ENCODE measurements around the gene NUTM1. TPM values are rescaled to one million over a fixed set of nuclear protein-coding genes. Genes with fewer than 3 reads are reported as not detected.
A peak's percentile ranks its signal among the peaks of the same experiment; 100 is the strongest.

Gene NUTM1
- total RNA-seq, 4 donors from 2014 or later: not detected

DNA sequence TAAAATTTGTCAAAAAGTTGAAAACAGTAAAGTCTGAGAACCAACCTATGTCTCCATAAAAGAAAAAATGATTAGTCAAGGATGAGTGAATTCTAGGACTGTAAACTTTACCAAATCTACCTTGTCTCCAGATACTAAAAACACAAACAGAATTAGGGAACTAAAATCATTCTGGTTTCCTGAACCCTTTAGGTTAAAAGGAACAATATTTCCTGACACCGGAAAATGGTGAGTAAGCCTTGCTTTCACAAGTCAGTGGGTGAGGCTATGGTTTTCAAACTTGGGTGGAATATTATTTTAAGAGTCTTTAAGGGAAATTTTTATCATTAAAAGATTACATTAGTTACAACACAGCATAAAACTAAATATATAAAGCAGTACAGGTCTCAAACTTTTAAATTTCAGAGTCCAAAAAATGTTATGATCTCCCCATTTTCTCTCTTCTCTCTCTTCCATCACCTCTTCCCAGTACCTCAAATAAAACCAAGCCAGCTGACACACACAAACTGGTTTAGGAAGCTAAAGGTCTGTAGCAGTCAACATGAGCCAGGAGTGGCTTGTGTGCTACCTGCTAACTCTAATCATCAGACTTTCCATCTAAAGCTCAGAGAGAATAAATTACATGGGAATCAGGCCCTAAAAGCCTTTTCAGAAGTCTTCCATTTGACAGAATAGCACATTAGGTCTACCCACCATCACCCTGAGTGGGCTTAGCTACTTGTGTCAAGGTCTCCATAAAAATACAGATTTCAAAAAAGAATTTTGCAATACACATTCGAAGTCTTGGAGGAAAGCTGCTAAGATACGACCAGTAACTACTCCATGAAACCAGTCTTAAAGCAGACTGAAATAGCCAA lies 7.7 kb upstream of the NUTM1 start:
- peaks cover 0 to 29% (median 8%) of the 10 kb centered on the region in 4 donors for H3K4me1 ChIP-seq
- TF ChIP-seq POLR2A (IDR thresholded peaks at IDR 0.05): no peak
- TF ChIP-seq, protein P1, sequence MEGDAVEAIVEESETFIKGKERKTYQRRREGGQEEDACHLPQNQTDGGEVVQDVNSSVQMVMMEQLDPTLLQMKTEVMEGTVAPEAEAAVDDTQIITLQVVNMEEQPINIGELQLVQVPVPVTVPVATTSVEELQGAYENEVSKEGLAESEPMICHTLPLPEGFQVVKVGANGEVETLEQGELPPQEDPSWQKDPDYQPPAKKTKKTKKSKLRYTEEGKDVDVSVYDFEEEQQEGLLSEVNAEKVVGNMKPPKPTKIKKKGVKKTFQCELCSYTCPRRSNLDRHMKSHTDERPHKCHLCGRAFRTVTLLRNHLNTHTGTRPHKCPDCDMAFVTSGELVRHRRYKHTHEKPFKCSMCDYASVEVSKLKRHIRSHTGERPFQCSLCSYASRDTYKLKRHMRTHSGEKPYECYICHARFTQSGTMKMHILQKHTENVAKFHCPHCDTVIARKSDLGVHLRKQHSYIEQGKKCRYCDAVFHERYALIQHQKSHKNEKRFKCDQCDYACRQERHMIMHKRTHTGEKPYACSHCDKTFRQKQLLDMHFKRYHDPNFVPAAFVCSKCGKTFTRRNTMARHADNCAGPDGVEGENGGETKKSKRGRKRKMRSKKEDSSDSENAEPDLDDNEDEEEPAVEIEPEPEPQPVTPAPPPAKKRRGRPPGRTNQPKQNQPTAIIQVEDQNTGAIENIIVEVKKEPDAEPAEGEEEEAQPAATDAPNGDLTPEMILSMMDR (IDR thresholded peaks at IDR 0.05): no peak
- no peak for TF ChIP-seq EP300 (IDR thresholded peaks at IDR 0.05; ENCODE audit: low read depth)
- TF ChIP-seq POLR2AphosphoS5 (IDR thresholded peaks at IDR 0.05): no peak
- in situ Hi-C loops (cut with MboI; ENCODE audit: low pct_ligation_motif_present in 1 of 4, low pct_unique_long_range_greater_than_20kb in 1 of 4, low sequenced_read_pairs in 3 of 4) (loop anchor here in 1 of 4 donors (25.0 kb wide), 1 partner anchor 248 kb away; no protein-coding TSS in a partner anchor), intact Hi-C loops (cut with DNase I; ENCODE audit: low total_unique reads) (no loop called here)
- H3K9me3 ChIP-seq: no peaks in the 10 kb centered on the region
- peak overlapping the region in 1 of 4 donors; percentile 73 for H3K4me3 ChIP-seq
- peak overlapping the region; percentile 69 to 96 (median 89) for H3K27ac ChIP-seq
- no peaks in the 10 kb centered on the region for H3K27me3 ChIP-seq
- DNase-seq: no peak
- H3K36me3 ChIP-seq: no peaks in the 10 kb centered on the region
- WGBS, 2 donors (ENCODE audit: low coverage in 1 of 2): 58 to 70% methylated on average over 3 of the region's 3 CpGs

- intact Hi-C loops (cut with DNase I; ENCODE audit: low total_unique reads): no loop called here
- no peaks in the 10 kb centered on the region for H3K36me3 ChIP-seq
- H3K27me3 ChIP-seq: no peaks in the 10 kb centered on the region
- peaks cover 0 to 36% (median 8%) of the 10 kb centered on the region in 4 donors for H3K4me1 ChIP-seq
- peak overlapping the region in 3 of 4 donors; percentile 68 to 75 (median 73) for H3K4me3 ChIP-seq
- DNase-seq: peak; percentile 24
- H3K9me3 ChIP-seq: no peaks in the 10 kb centered on the region
- 64 to 72% methylated on average over 10 to 16 of the region's 16 CpGs for WGBS, 2 donors (ENCODE audit: low coverage in 1 of 2)
- TF ChIP-seq POLR2AphosphoS5 (IDR thresholded peaks at IDR 0.05): no peak
- TF ChIP-seq, protein P1 (IDR thresholded peaks at IDR 0.05): no peak
- TF ChIP-seq POLR2A (IDR thresholded peaks at IDR 0.05): no peak
- no peak for TF ChIP-seq EP300 (IDR thresholded peaks at IDR 0.05; ENCODE audit: low read depth)
- in situ Hi-C loops (cut with MboI; ENCODE audit: low pct_ligation_motif_present in 1 of 4, low pct_unique_long_range_greater_than_20kb in 1 of 4, low sequenced_read_pairs in 3 of 4): loop anchor here in 1 of 4 donors (25.0 kb wide), 1 partner anchor 249 kb away; no protein-coding TSS in a partner anchor
- H3K27ac ChIP-seq: peak overlapping the region; percentile 88 to 96 (median 90)
Measured at GRCh38 chr15:34336231-34336990, 6.7 kb upstream of the NUTM1 start.

DNA sequence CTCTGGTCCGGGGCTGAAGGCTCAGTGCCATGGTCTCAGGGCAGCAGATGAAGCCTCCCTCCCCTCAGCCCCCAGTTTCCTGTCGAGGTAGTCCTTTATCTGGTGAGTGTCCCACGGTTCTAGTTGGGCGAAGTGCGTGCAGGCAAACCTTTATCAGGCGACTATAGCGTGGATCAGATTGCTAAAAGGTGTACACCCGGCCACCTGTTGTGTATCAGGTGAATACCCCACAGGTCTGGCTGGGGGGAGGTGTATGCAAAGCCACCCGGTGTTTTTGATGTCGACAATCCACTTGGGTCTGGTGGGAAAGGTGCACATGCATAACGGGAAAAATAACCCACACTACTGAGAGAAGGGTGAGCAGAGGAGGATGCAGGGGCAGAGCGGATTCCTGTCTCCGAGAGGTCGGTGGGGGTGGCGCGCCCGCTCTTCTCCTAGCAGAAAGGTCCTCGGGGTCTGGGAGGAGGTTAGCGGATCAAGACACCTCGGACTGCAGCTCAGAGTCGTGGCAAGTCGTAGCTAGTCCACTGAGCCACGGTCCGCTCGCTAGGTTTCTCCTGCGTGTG lies 6.0 kb upstream of the NUTM1 start:
- DNase-seq: peak; percentile 35
- Histone ChIP-seq H3K36me3 (no peaks in the 10 kb centered on the region), H3K27ac (peak overlapping the region; percentile 88 to 96 (median 90)), H3K27me3 (no peaks in the 10 kb centered on the region), H3K4me1 (peaks cover 4 to 43% (median 10%) of the 10 kb centered on the region in 4 donors), H3K4me3 (peak overlapping the region; percentile 68 to 98 (median 74)), H3K9me3 (no peaks in the 10 kb centered on the region)
- TF ChIP-seq EP300 (IDR thresholded peaks at IDR 0.05; ENCODE audit: low read depth) (no peak), POLR2AphosphoS5 (IDR thresholded peaks at IDR 0.05) (no peak), POLR2A (IDR thresholded peaks at IDR 0.05) (no peak)
- TF ChIP-seq, protein P1 (IDR thresholded peaks at IDR 0.05): no peak
- 1 to 14% methylated on average over 1 to 26 of the region's 26 CpGs for WGBS, 2 donors (ENCODE audit: low coverage in 1 of 2)
- intact Hi-C loops (cut with DNase I; ENCODE audit: low total_unique reads): no loop called here
- in situ Hi-C loops (cut with MboI; ENCODE audit: low pct_ligation_motif_present in 1 of 4, low pct_unique_long_range_greater_than_20kb in 1 of 4, low sequenced_read_pairs in 3 of 4): loop anchor here in 1 of 4 donors (25.0 kb wide), 1 partner anchor 250 kb away; no protein-coding TSS in a partner anchor
